ENCODE results near the gene PRRT4.

PRRT4 gene

GRCh38 chr7:128311013-128311412, 50.5 kb downstream of the PRRT4 start:
- Mint-ChIP-seq H3K27ac (no peak overlapping the region), H3K4me1 (ENCODE audit: low read depth) (no peaks in the 10 kb centered on the region), H3K4me3 (no peak overlapping the region), H3K9me3 (no peaks in the 10 kb centered on the region), H3K36me3 (ENCODE audit: low read depth) (peaks cover 90% of the 10 kb centered on the region), H3K27me3 (no peaks in the 10 kb centered on the region)

DNA sequence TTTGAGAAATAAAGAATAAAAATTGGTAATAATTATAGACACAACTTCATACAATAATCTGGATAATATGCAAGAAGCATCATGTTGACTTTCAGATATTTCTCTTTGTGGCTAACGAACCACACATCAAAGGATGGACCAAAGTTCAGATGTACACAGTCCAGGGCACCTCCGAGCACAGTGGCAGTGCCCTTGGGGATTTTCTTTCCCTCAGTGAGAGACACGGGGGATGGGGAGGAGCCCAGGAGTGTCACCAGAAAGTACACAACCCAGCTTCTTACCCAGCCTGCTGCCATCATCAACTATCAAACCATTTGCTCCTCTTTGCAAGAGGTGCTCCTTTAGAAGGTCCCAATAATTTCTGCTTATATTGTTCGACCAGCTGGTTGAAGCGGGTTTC, 51.0 kb downstream of the PRRT4 start:
- Mint-ChIP-seq H3K27me3 (no peaks in the 10 kb centered on the region), H3K9me3 (no peaks in the 10 kb centered on the region), H3K4me1 (ENCODE audit: low read depth) (no peaks in the 10 kb centered on the region), H3K36me3 (ENCODE audit: low read depth) (peaks cover 90% of the 10 kb centered on the region), H3K4me3 (no peak overlapping the region), H3K27ac (no peak overlapping the region)

- Mint-ChIP-seq H3K9me3 (no peaks in the 10 kb centered on the region), H3K4me3 (no peak overlapping the region), H3K4me1 (ENCODE audit: low read depth) (no peaks in the 10 kb centered on the region), H3K27ac (no peak overlapping the region), H3K27me3 (no peaks in the 10 kb centered on the region), H3K36me3 (ENCODE audit: low read depth) (peaks cover 86% of the 10 kb centered on the region)
These were observed 51.5 kb downstream of the PRRT4 start for GRCh38 chr7:128309976-128310375.

DNA sequence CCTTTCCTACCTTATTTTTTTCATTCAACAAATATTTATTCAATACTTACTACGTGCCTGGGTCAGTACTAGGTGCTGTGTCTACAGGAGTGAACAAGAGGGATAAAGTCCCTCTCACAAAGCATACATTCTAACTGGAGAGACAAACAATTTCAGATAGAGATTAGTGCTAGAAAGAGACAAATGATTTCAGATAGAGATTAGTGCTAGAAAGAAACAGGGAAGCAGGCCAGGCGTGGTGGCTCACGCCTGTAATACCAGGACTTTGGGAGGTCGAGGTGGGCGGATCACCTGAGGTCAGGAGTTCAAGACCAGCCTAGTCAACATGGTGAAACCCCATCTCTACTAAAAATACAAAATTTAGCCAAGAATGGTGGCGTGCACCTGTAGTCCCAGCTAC, 52.4 kb downstream of the PRRT4 start:
- Mint-ChIP-seq H3K9me3 (no peaks in the 10 kb centered on the region), H3K36me3 (ENCODE audit: low read depth) (peaks cover 79% of the 10 kb centered on the region), H3K4me3 (no peak overlapping the region), H3K27me3 (no peaks in the 10 kb centered on the region), H3K27ac (no peak overlapping the region), H3K4me1 (ENCODE audit: low read depth) (no peaks in the 10 kb centered on the region)

DNA sequence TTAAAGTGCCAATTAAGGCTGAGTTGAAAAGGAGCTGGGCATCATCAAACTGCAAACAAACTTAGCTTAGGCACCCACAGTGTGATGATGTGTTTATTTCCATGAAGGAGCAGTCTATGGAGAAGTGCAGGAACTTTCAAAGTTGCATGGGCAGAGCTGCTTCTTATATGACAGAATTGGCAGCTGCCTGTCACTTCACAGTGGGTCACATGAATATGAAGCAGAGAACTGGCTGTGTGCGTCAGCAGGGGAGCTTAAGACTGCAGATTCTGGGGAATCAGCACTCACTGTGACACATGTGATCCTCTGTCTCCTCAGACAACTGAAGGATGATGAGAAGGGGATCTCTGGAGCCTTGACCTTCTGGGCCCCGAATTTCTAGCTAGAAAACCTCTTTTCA, 54.4 kb downstream of the PRRT4 start:
- Mint-ChIP-seq H3K4me3 (no peak overlapping the region), H3K4me1 (ENCODE audit: low read depth) (no peaks in the 10 kb centered on the region), H3K9me3 (no peaks in the 10 kb centered on the region), H3K27me3 (no peaks in the 10 kb centered on the region), H3K36me3 (ENCODE audit: low read depth) (peaks cover 73% of the 10 kb centered on the region), H3K27ac (no peak overlapping the region)

DNA sequence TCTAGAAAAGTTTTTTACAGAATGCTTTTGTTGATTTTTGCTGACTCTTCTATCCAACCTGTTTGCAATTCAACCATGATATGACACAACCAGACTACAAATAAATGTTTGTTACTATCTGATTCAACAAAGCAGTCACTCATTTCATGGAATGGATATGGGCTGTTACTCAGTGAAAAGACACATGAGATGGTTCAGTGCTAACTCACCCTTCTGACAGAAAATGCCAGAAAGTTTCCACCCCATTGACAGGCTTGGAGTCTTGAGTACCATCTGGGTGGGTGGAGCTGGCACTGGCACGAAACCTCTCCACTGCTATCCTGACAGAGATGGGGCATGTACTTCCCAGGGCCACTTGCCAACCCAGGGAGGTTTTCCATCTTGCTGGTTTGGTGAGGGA, 57.3 kb downstream of the PRRT4 start:
- no peaks in the 10 kb centered on the region for H3K4me1 Mint-ChIP-seq (ENCODE audit: low read depth)
- no peaks in the 10 kb centered on the region for H3K9me3 Mint-ChIP-seq
- no peak overlapping the region for H3K4me3 Mint-ChIP-seq
- no peaks in the 10 kb centered on the region for H3K27me3 Mint-ChIP-seq
- peaks cover 48% of the 10 kb centered on the region for H3K36me3 Mint-ChIP-seq (ENCODE audit: low read depth)
- no peak overlapping the region for H3K27ac Mint-ChIP-seq

DNA sequence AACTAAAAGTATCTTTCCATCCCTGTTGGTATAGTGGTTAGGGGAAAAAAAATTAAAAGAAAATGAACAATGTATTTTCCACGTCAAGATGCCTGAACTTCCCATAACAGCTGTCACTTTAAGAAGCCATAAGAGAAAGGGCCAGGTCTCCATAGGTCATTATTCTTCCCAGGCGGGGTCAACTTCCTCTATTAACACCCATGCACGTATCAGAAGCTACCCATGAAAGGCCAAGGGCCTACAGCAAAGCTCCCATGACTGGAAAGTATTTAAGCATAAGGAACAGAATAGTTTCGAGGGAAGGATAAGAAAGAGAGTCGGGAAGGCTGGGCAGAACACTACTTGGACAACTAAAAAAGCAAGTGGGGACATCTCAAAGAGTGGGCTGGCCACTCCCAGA, 57.8 kb downstream of the PRRT4 start:
- H3K27me3 Mint-ChIP-seq = no peaks in the 10 kb centered on the region
- H3K36me3 Mint-ChIP-seq (ENCODE audit: low read depth) = peaks cover 44% of the 10 kb centered on the region
- peak overlapping the region; percentile 57 for H3K27ac Mint-ChIP-seq
- no peaks in the 10 kb centered on the region for H3K9me3 Mint-ChIP-seq
- no peak overlapping the region for H3K4me3 Mint-ChIP-seq
- no peaks in the 10 kb centered on the region for H3K4me1 Mint-ChIP-seq (ENCODE audit: low read depth)

- H3K27ac Mint-ChIP-seq = no peak overlapping the region
- H3K9me3 Mint-ChIP-seq = no peaks in the 10 kb centered on the region
- no peak overlapping the region for H3K4me3 Mint-ChIP-seq
- H3K36me3 Mint-ChIP-seq (ENCODE audit: low read depth) = peaks cover 39% of the 10 kb centered on the region
- H3K4me1 Mint-ChIP-seq (ENCODE audit: low read depth) = no peaks in the 10 kb centered on the region
- H3K27me3 Mint-ChIP-seq = no peaks in the 10 kb centered on the region
These were observed 58.4 kb downstream of the PRRT4 start for GRCh38 chr7:128303133-128303532.

DNA sequence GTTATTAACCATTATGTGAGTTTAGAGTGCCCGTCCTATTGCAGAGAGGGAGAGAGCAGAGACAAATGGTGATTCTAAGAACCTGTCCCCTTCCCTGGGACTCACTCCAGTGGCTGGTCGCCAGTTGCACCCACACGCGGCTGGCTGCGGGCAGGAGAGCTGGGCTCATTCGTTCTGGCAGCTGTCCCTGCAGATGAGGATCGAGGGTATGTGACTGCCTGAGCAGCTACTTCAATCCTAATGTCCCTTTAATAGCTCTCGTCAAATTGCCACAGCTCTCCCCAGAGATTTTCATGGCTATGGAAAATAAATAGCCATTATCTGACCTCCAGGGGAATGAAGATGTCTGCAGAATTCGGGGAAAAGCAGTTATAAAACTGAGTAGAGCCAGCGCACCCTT, 59.4 kb downstream of the PRRT4 start:
- Mint-ChIP-seq H3K27me3 (no peaks in the 10 kb centered on the region), H3K9me3 (no peaks in the 10 kb centered on the region), H3K4me1 (ENCODE audit: low read depth) (no peaks in the 10 kb centered on the region), H3K27ac (no peak overlapping the region), H3K36me3 (ENCODE audit: low read depth) (peaks cover 29% of the 10 kb centered on the region), H3K4me3 (no peak overlapping the region)

Data from stimulated activated naive CD8-positive, alpha-beta T cell treated with anti-CD3 and anti-CD28 coated beads, Interleukin-15, Interleukin-2, amounts not matched to agents 100 ng/mL and 50 ng/mL, for 24 hours (primary cell).